IMR-90 (cell line): ENCODE measurements around the gene GNAO1. TPM values are rescaled to one million over a fixed set of nuclear protein-coding genes. Genes with fewer than 3 reads are reported as not detected.

Experiments used
- ATAC-seq: fragments of 200-7000 bp; cut with Tn5 transposase; 2 replicates; pipeline ENCODE4 v1.9.1; 2020; ENCODE audit warnings: low read depth, mild to moderate bottlenecking, moderate library complexity
- BruUV-seq: library from RNA; stranded (reverse); fragments of 400-500 nt; replicated peaks from 2 replicates; lab custom pipeline; 2021; lab: Mats Ljungman, UMichigan
- CTCF ChIA-PET: fragments of 300-600 bp; formaldehyde crosslinking; extraction: SDS; loops from one replicate; lab custom pipeline; 2021; ENCODE audit warnings: antibody characterized with exemption; lab: Yijun Ruan, JAX
- POLR2A ChIA-PET: fragments of 300-600 bp; sonication (Branson Sonifier 250); formaldehyde crosslinking; loops from one replicate; lab custom pipeline; 2022; ENCODE audit warnings: antibody characterized with exemption; ENCODE audit not compliant: unreplicated experiment; lab: Charles Lee
- DNase-seq: peaks from one replicate; pipeline ENCODE4 v3.0.0; 2013
- H2AFZ ChIP-seq: replicated peaks from 2 replicates; pipeline ENCODE3; 2013; ENCODE audit warnings: low read length, mild to moderate bottlenecking; ENCODE audit not compliant: poor library complexity
- H2AK5ac ChIP-seq: 2 replicates; pipeline ENCODE4 v1.6.1; 2013; ENCODE audit warnings: low read depth, low read length, inconsistent platforms
- H2AK9ac ChIP-seq: replicated peaks from 2 replicates; pipeline ENCODE3; 2013; ENCODE audit warnings: mild to moderate bottlenecking, low read depth, low read length, moderate library complexity; ENCODE audit not compliant: poor library complexity
- H2BK120ac ChIP-seq: 2 replicates; pipeline ENCODE4 v1.6.1; 2013; ENCODE audit warnings: low read depth, low read length, inconsistent platforms
- H2BK15ac ChIP-seq: 3 replicates; pipeline ENCODE4 v1.6.1; 2013; ENCODE audit warnings: low read depth, low read length, inconsistent platforms
- H2BK20ac ChIP-seq: 2 replicates; pipeline ENCODE4 v1.6.1; 2013; ENCODE audit warnings: low read depth, mild to moderate bottlenecking, inconsistent platforms, low read length, moderate library complexity
- H2BK5ac ChIP-seq: 2 replicates; pipeline ENCODE4 v1.6.1; 2013; ENCODE audit warnings: mild to moderate bottlenecking, low read depth, low read length, inconsistent platforms; ENCODE audit not compliant: poor library complexity, severe bottlenecking
- H3K14ac ChIP-seq: replicated peaks from 2 replicates; pipeline ENCODE4 v1.6.1; 2013; ENCODE audit warnings: low read depth, low read length, inconsistent platforms
- H3K18ac ChIP-seq: 2 replicates; pipeline ENCODE4 v1.6.1; 2013; ENCODE audit warnings: low read depth, low read length, control low read depth
- H3K23ac ChIP-seq: 2 replicates; pipeline ENCODE4 v1.6.1; 2013; ENCODE audit warnings: low read depth, low read length, inconsistent platforms
- H3K27ac ChIP-seq: 2 replicates; pipeline ENCODE4 v1.5.1; 2013; ENCODE audit warnings: mild to moderate bottlenecking, control low read depth, low read length; ENCODE audit not compliant: insufficient read depth
- H3K27me3 ChIP-seq: 2 replicates; pipeline ENCODE4 v1.6.1; 2013; ENCODE audit warnings: low read length; ENCODE audit not compliant: control insufficient read depth, insufficient read depth
- H3K36me3 ChIP-seq: 2 replicates; pipeline ENCODE4 v1.6.1; 2013; ENCODE audit warnings: low read length, mixed read lengths; ENCODE audit not compliant: control insufficient read depth, insufficient read depth
- H3K4ac ChIP-seq: 2 replicates; pipeline ENCODE4 v1.6.1; 2013; ENCODE audit warnings: low read depth, low read length, inconsistent platforms
- H3K4me1 ChIP-seq: 2 replicates; pipeline ENCODE4 v1.6.1; 2013; ENCODE audit warnings: low read length, mixed read lengths; ENCODE audit not compliant: control insufficient read depth, insufficient read depth
- H3K4me2 ChIP-seq: 2 replicates; pipeline ENCODE4 v1.6.1; 2013; ENCODE audit warnings: low read depth, mild to moderate bottlenecking, control low read depth, low read length, moderate library complexity
- H3K4me3 ChIP-seq: 2 replicates; pipeline ENCODE4 v1.5.1; 2013; ENCODE audit warnings: low read depth, mild to moderate bottlenecking, control low read depth, low read length, moderate library complexity; ENCODE audit not compliant: insufficient read depth
- H3K56ac ChIP-seq: 2 replicates; pipeline ENCODE4 v1.6.1; 2013; ENCODE audit warnings: low read length, inconsistent platforms; ENCODE audit not compliant: insufficient read depth; ENCODE audit errors: extremely low read depth
- H3K79me1 ChIP-seq, 2 experiments: 2 replicates each; pipeline ENCODE4 v1.6.1; 2013; ENCODE audit warnings: low read length in 2 of 2, inconsistent platforms in 1 of 2, low read depth in 1 of 2
- H3K9ac ChIP-seq: 2 replicates; pipeline ENCODE4 v1.6.1; 2013; ENCODE audit warnings: low read depth, low read length, control low read depth
- H3K9me1 ChIP-seq: 2 replicates; pipeline ENCODE4 v1.6.1; 2013; ENCODE audit warnings: low read length, inconsistent platforms; ENCODE audit not compliant: insufficient read depth
- H3K9me3 ChIP-seq: 2 replicates; pipeline ENCODE4 v1.6.1; 2013; ENCODE audit warnings: low read length; ENCODE audit not compliant: control insufficient read depth, insufficient read depth
- H4K20me1 ChIP-seq: 2 replicates; pipeline ENCODE4 v1.6.1; 2013; ENCODE audit warnings: low read length, inconsistent platforms; ENCODE audit not compliant: insufficient read depth
- H4K5ac ChIP-seq: 2 replicates; pipeline ENCODE4 v1.6.1; 2013; ENCODE audit warnings: mild to moderate bottlenecking, low read depth, low read length, control low read depth
- H4K8ac ChIP-seq, 2 experiments: 2 replicates each; pipeline ENCODE4 v1.6.1; 2013; ENCODE audit warnings: low read depth in 2 of 2, low read length in 2 of 2, control low read depth in 1 of 2, inconsistent platforms in 1 of 2
- H4K91ac ChIP-seq: 2 replicates; pipeline ENCODE4 v1.6.1; 2013; ENCODE audit warnings: low read depth, low read length, inconsistent platforms; ENCODE audit not compliant: insufficient read depth
- BHLHE40 ChIP-seq: fragments of 150-350 bp; IDR thresholded peaks from 2 replicates; pipeline ENCODE4 v1.6.1; 2016; ENCODE audit warnings: mild to moderate bottlenecking, low read depth, low read length
- CEBPB ChIP-seq: IDR thresholded peaks from 2 replicates; pipeline ENCODE4 v1.6.1; 2012; ENCODE audit warnings: low read depth, low read length, improper control_type of control experiment
- CHD1 ChIP-seq: IDR thresholded peaks from 2 replicates; pipeline ENCODE4 v1.6.1; 2012; ENCODE audit warnings: low read depth, low read length, improper control_type of control experiment
- CTCF ChIP-seq: conservative IDR thresholded peaks from 2 replicates; pipeline ENCODE4 v1.5.1; 2012; ENCODE audit warnings: mild to moderate bottlenecking, low read depth, low read length, improper control_type of control experiment
- NFE2L2 ChIP-seq: fragments of 150-350 bp; IDR thresholded peaks from 2 replicates; pipeline ENCODE4 v1.6.1; 2016; ENCODE audit warnings: low read depth, mild to moderate bottlenecking, low read length
- POLR2A ChIP-seq: IDR thresholded peaks from 2 replicates; pipeline ENCODE4 v1.6.1; 2012; ENCODE audit warnings: mild to moderate bottlenecking, low read depth, low read length
- RAD21 ChIP-seq: IDR thresholded peaks from 2 replicates; pipeline ENCODE4 v1.6.1; 2012; ENCODE audit warnings: low read length, improper control_type of control experiment
- RCOR1 ChIP-seq: IDR thresholded peaks from 2 replicates; pipeline ENCODE4 v1.6.1; 2012; ENCODE audit warnings: mild to moderate bottlenecking, low read length, improper control_type of control experiment; ENCODE audit not compliant: insufficient replicate concordance
- RFX5 ChIP-seq: IDR thresholded peaks from 2 replicates; pipeline ENCODE4 v1.8.0; 2012; ENCODE audit warnings: low read depth, mild to moderate bottlenecking, low read length, moderate library complexity
- SMC3 ChIP-seq: fragments of 150-350 bp; IDR thresholded peaks from 2 replicates; pipeline ENCODE4 v1.6.1; 2016; ENCODE audit warnings: low read depth, mild to moderate bottlenecking, antibody characterized with exemption, low read length, moderate library complexity
- WGBS, 2 experiments: methylation state at CpG; one replicate each; pipeline versions ENCODE4 v1.1.5 to v1.1.7; 2013; ENCODE audit warnings: missing lambda C conversion rate in 2 of 2; ENCODE audit not compliant: insufficient read length in 1 of 2; ENCODE audit errors: extremely low coverage in 2 of 2; 5-methylcytosine and 5-hydroxymethylcytosine counted together
- dilution Hi-C: fragments of 300-500 bp; cut with HindIII; formaldehyde crosslinking; loops from one replicate; pipeline ENCODE4 v1.14.3; 2018; ENCODE audit warnings: low sequenced_read_pairs; ENCODE audit not compliant: unreplicated experiment
- in situ Hi-C: fragments of 300-500 bp; cut with MboI; formaldehyde crosslinking; loops from 3 replicates; pipeline ENCODE4 v1.14.3; 2019; ENCODE audit warnings: low sequenced_read_pairs, inconsistent platforms, mixed read lengths
- intact Hi-C: fragments of 100-400 bp; cut with micrococcal nuclease; formaldehyde crosslinking; loops from 2 replicates; pipeline ENCODE4 v1.10.0; 2022
- polyA plus RNA-seq, 3 experiments: library from polyadenylated mRNA; depleted of rRNA; stranded (reverse); fragments of >200 nt; gene quantifications; 2 replicates each; pipeline ENCODE4 v1.2.3, GENCODE V29; 2012; ENCODE audit warnings: low replicate concordance in 1 of 3
- total RNA-seq: library from RNA; depleted of rRNA; stranded (reverse); fragments of >200 nt; gene quantifications from 2 replicates; pipeline ENCODE4 v1.2.3, GENCODE V29; 2012
- TF ChIP-seq, protein P1 (sequence below): fragments of 150-350 bp; IDR thresholded peaks from 2 replicates; pipeline ENCODE4 v1.6.1; 2016; ENCODE audit warnings: low read depth, mild to moderate bottlenecking, low read length, moderate library complexity, borderline replicate concordance
- TF ChIP-seq, protein P2 (sequence below): fragments of 150-350 bp; IDR thresholded peaks from 2 replicates; pipeline ENCODE4 v1.6.1; 2017; ENCODE audit warnings: mild to moderate bottlenecking, antibody characterized with exemption, low read length, low read depth

GNAO1 gene
- total and polyA plus RNA-seq, 2 of the 4 experiments (the other 2 are of a cell fraction) = under 0.01 to 0.07 TPM

DNA sequence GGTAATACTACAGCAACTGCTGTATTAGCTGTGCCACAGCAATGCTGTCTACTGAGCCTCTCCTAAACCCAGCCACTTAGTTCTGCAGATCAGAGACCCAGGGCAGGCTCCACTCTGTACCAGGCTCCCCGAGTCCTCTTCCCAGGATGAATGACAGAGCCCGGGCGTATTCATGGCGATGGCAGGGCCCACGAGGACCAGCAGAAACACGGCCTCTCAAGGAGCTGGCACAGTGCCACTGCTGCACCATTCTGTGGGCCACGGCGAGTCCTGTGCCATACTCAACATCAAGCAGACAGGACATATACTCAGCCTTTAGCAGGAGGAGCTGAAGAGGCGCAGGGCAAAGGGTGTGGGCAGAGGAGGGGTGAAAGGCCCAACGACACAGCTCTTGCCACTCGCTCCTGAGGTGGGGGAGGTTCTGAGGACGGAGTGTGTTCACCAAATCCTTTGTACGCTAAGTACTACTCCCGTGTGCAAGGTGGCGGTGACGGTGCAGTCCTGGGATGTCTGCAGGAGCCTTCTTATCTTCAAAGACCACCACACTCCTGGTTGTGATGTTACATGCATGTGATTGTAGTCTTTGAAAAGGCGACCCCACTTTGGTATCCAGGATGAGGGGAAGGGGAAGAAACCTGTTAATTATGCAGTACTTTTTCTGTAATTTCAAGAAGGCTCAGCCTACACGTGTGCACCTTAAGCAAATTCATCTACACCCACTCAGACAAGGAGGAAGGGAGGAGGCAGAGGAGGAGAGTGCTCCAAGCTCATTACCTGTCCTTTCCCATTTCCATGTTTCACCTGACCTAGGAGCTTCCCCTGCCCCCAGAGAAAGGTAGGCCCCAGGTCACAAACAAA, 136.0 kb downstream of the GNAO1 start (continued):
- no peak for TF ChIP-seq BHLHE40

DNA sequence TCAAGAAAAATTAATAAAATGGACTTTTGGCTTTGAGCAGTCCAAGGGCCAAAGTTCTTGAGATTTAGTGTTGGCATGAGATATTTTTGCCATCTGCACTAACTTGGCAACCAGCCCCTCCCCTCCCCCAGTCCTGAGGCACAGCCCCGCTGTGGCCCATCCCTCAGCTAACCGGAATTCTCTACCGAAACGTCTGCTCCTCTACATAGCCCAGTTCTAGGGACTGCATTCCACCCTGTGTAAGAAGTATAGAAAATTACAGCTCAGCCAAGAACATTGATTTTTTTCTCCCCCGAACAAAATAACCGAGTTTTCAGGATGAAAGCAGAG, 136.6 kb downstream of the GNAO1 start:
- Histone ChIP-seq H3K9me1 (no peaks in the 10 kb centered on the region), H3K27me3 (peaks cover 16% of the 10 kb centered on the region; the same call in 1 of the 2 replicates), H3K36me3 (no peaks in the 10 kb centered on the region), H2BK15ac (no peak overlapping the region), H3K4ac (no peak overlapping the region), H3K4me1 (no peaks in the 10 kb centered on the region), H3K4me2 (no peak overlapping the region), H3K9me3 (no peaks in the 10 kb centered on the region), H3K9ac (no peak overlapping the region), H3K23ac (no peak overlapping the region), H4K20me1 (no peaks in the 10 kb centered on the region), H3K4me3 (no peak overlapping the region), H3K18ac (no peak overlapping the region), H3K56ac (no peak overlapping the region), H4K5ac (no peak overlapping the region), H2AK5ac (no peak overlapping the region), H2AK9ac (no peak overlapping the region), H2BK5ac (no peak overlapping the region), H3K14ac (no peak overlapping the region), H2BK20ac (no peak overlapping the region), H2AFZ (no peak overlapping the region), H4K91ac (no peak overlapping the region), H4K8ac (no peak overlapping the region), H2BK120ac (no peak overlapping the region), H3K27ac (no peak overlapping the region), H3K79me1 (no peaks in the 10 kb centered on the region)
- intact Hi-C loops = no loop called here
- no TSS peak for BruUV-seq
- DNase-seq (no peak), ATAC-seq (no peak)
- ChIA-PET POLR2A (no interaction called here), CTCF (interaction anchor here (2.8 kb wide), 1 partner anchor 28 kb away, joined by 9 read pairs; no protein-coding TSS in a partner anchor)
- dilution Hi-C loops = no loop called here
- no CpG with 5 or more reads among the region's 6 CpGs for WGBS, 2 experiments
- in situ Hi-C loops = no loop called here
- no peak for TF ChIP-seq CTCF
- TF ChIP-seq, protein P1, sequence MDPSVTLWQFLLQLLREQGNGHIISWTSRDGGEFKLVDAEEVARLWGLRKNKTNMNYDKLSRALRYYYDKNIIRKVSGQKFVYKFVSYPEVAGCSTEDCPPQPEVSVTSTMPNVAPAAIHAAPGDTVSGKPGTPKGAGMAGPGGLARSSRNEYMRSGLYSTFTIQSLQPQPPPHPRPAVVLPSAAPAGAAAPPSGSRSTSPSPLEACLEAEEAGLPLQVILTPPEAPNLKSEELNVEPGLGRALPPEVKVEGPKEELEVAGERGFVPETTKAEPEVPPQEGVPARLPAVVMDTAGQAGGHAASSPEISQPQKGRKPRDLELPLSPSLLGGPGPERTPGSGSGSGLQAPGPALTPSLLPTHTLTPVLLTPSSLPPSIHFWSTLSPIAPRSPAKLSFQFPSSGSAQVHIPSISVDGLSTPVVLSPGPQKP = no peak
- no peak for TF ChIP-seq CHD1
- TF ChIP-seq, protein P2, sequence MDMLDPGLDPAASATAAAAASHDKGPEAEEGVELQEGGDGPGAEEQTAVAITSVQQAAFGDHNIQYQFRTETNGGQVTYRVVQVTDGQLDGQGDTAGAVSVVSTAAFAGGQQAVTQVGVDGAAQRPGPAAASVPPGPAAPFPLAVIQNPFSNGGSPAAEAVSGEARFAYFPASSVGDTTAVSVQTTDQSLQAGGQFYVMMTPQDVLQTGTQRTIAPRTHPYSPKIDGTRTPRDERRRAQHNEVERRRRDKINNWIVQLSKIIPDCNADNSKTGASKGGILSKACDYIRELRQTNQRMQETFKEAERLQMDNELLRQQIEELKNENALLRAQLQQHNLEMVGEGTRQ = no peak
- no peak for TF ChIP-seq SMC3
- TF ChIP-seq POLR2A = no peak
- TF ChIP-seq BHLHE40 = no peak
- TF ChIP-seq CEBPB = no peak
- no peak for TF ChIP-seq RAD21
- no peak for TF ChIP-seq RCOR1
- no peak for TF ChIP-seq RFX5
- TF ChIP-seq NFE2L2 = no peak
